GM08714 (cell line): ENCODE measurements around the gene NME7.

Experiments
- H3K4me3 ChIP-seq: fragments of 200-500 bp; sonication (Bioruptor generic); 2 replicates; pipeline ENCODE4 v1.5.1; 2014; ENCODE audit warnings: mild to moderate bottlenecking, low read length, inconsistent platforms
- ZNF274 ChIP-seq: IDR thresholded peaks from 2 replicates; pipeline ENCODE4 v1.6.1; 2012; ENCODE audit warnings: mild to moderate bottlenecking, low read depth, low read length

NME7 gene

GRCh38 chr1:169115891-169116585, 251.6 kb downstream of the NME7 start:
- H3K4me3 ChIP-seq = no peak overlapping the region
- no peak for TF ChIP-seq ZNF274

DNA sequence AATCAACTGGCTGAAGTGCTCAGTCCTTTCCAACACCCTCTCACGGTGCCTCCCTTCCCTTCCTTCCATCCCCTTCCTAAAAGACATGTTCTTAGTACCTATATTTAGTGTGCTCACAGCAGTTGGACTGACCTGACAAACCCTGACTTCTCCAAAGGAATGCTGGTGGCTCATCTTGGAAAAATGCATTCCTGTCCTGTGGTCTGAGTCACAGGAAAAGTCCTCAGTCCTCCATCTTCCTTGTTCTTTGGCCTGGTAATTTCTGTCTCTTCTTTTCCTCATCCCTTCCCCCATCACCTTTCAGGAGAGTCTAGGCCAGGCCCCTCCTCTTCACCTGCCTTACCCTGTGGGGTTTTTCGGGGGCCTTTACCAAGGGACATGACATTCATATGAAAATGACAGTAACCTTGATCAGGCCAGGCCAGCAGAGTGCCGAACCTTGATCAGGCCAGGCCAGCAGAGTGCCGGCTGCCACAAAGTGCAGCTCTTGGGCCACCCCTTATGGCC, 253.9 kb downstream of the NME7 start:
- no peak for TF ChIP-seq ZNF274
- H3K4me3 ChIP-seq = no peak overlapping the region

DNA sequence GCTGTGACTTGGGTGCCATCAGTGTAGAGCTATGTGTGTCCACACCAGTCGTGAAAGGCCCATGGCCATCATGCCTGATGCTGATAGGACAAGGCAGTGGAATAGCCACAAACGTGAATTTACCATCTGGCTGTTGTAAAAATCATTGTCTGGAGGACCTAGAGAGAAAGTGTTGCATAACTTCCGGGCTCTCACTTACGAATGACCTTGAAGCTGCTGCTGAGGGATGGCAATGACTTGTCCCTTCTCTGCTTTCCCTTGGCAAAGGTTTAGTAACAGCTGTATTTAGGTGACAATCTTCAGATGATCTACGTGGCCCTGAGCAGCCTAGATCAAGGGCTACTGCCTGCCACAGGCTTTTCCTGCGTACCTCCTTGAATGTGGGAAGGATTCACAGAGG, 255.4 kb downstream of the NME7 start:
- H3K4me3 ChIP-seq = no peak overlapping the region
- no peak for TF ChIP-seq ZNF274

- no peak for TF ChIP-seq ZNF274
- H3K4me3 ChIP-seq = no peak overlapping the region; the same call in 1 of the 2 replicates
These were observed 256.1 kb downstream of the NME7 start for GRCh38 chr1:169111472-169111871.

DNA sequence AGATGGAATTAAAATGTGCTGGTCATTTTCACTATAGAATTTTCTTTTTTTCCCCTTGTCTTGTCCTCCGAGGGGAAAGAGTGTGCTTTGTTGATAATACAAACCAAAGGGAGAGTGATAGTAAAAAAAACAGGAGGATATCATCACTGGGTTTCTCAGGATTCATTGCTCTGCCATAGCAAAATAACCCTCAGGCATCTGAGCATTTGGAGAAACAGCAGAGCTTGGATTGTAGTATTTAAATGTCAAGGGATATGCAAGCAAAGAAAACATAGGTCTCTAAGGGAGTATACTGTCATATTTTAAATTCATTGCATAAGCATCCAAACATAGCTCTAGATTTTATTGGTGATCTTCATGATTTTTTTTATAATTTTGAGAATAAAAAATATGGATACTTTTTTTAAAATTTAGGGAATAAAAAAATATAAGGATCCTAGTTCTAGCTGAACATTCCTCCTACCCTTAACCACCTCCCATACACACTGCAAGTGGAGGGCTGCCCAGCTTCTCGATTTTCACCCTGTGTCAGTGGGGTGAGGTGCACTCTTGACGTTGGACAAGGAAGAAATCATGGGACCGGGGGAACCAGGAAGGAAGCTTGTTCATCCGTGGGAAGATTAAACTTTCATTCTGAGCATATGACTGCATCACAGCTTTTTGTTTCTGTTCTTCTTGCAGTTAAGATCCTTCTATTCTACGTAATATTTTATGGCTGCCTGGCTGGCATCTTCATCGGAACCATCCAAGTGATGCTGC, 256.7 kb downstream of the NME7 start:
- no peak for TF ChIP-seq ZNF274
- peak overlapping the region; percentile 98 for H3K4me3 ChIP-seq

DNA sequence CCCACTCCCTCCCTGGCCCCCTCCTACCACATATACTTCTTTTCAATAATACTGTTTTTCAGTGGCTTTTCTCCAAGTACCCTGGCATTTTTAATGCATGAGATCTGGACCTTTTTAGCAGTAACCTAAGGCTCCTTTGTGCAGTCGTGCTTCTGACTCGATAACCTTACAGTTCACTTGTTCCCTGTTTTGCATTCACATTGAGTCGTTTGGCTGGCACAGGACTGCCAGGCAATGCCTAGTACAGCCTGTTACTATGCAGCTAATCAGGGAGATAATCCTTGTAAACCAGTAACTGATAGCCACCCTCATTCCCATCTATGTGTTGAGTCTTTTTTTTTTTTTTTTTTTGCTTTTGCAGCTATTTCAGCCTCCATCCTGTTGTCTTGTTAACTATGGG, 257.4 kb downstream of the NME7 start:
- no peak for TF ChIP-seq ZNF274
- peak overlapping the region; percentile 98 for H3K4me3 ChIP-seq

- H3K4me3 ChIP-seq = peak overlapping the region; percentile 98
- TF ChIP-seq ZNF274 = no peak
These were observed 257.9 kb downstream of the NME7 start for GRCh38 chr1:169109561-169110134.

- no peak for TF ChIP-seq ZNF274
- H3K4me3 ChIP-seq = peak overlapping the region; percentile 98
These were observed 258.6 kb downstream of the NME7 start for GRCh38 chr1:169108863-169109560.

- H3K4me3 ChIP-seq = peak overlapping the region; percentile 98
- TF ChIP-seq ZNF274 = no peak
These were observed 259.4 kb downstream of the NME7 start for GRCh38 chr1:169108223-169108622.

- peak overlapping the region; percentile 98 for H3K4me3 ChIP-seq
- TF ChIP-seq ZNF274 = no peak
These were observed 259.9 kb downstream of the NME7 start for GRCh38 chr1:169107603-169108208.

- peak overlapping the region; percentile 98 for H3K4me3 ChIP-seq
- no peak for TF ChIP-seq ZNF274
These were observed 260.5 kb downstream of the NME7 start for GRCh38 chr1:169106921-169107602.

DNA sequence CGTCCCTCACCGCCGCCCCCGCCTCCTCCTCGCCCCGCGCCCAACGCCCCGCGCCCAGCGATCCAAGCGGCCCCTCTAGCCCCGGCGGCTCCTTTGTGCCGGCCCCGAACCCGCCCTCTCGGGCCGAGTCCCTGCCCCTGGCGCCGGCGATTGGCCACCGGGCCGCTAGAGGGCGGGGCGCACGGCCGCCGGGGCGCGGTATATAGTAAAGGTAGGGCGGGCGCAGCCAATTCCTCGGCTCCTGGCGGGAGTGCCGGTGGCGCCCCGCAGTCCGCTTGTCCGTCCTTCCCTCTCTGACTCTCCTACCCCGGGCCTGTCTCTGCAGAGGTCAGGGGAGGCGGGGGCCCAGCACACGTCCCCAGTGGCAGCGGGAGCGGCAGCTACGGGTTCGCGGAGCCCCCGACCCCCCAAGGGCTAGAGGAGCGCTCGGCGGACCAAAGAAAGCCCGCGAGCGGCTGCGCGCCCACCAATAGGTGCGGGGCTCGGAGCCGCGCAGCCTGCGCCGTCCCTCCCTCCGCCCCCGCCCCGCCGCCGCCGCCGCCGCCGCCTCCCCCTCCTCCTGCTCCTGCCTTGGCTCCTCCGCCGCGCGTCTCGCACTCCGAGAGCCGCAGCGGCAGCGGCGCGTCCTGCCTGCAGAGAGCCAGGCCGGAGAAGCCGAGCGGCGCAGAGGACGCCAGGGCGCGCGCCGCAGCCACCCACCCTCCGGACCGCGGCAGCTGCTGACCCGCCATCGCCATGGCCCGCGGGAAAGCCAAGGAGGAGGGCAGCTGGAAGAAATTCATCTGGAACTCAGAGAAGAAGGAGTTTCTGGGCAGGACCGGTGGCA, 261.3 kb downstream of the NME7 start, which contains the start of gene ATP1B1:
Gene ATP1B1 (plus strand): TSS at position 596 of the 826 bp plus-strand sequence. CDS start 140 bp downstream, at position 736.
- no peak for TF ChIP-seq ZNF274
- peak within 1 kb of the TSS; percentile 98 for H3K4me3 ChIP-seq
